Transverse colon (tissue), 4 donors: ENCODE results near the gene MAPK8IP2. TPM values are rescaled to one million over a fixed set of nuclear protein-coding genes. Genes with fewer than 3 reads are reported as not detected.

Source experiments
- DNase-seq: peaks from one replicate; pipeline ENCODE4 v3.0.0-alpha.2; 2019
- H3K27ac ChIP-seq, 4 donors: fragments of 200-600 bp; sonication (generic); 2 replicates each; pipeline ENCODE4 v1.5.1; 2016 to 2018; ENCODE audit warnings: inconsistent platforms in 4 of 4
- H3K27me3 ChIP-seq: fragments of 200-600 bp; sonication (generic); 2 replicates; pipeline ENCODE4 v1.5.1; 2017; ENCODE audit warnings: inconsistent platforms
- H3K36me3 ChIP-seq, 4 donors: fragments of 200-600 bp; sonication (generic); 2 replicates each; pipeline ENCODE4 v1.5.1; 2017 to 2019; ENCODE audit warnings: inconsistent platforms in 4 of 4
- H3K4me1 ChIP-seq, 4 donors: fragments of 200-600 bp; sonication (generic); 2 replicates each; pipeline ENCODE4 v1.5.1; 2017 to 2020; ENCODE audit warnings: inconsistent platforms in 4 of 4
- H3K4me3 ChIP-seq, 4 donors: fragments of 200-600 bp; sonication (generic); 1 replicate in 1 of 4; 2 replicates in 3 of 4; pipeline versions ENCODE4 v1.5.1 to v1.6.1; 2017 to 2019; ENCODE audit warnings: inconsistent platforms in 4 of 4
- H3K9me3 ChIP-seq, 2 donors: fragments of 200-600 bp; sonication (generic); 2 replicates each; pipeline ENCODE4 v1.5.1; 2017 to 2019; ENCODE audit warnings: inconsistent platforms in 2 of 2
- CTCF ChIP-seq, 5 experiments: fragments of 200-600 bp in 3 of 5; fragments of 450-650 bp in 2 of 5; sonication (generic) in 3 of 5; IDR thresholded peaks; 1 replicate in 2 of 5; 2 replicates in 3 of 5; pipeline ENCODE4 v1.5.1; 2016 to 2017; ENCODE audit warnings: antibody characterized with exemption in 5 of 5, inconsistent platforms in 3 of 5, mild to moderate bottlenecking in 2 of 5, moderate library complexity in 1 of 5
- EP300 ChIP-seq: sonication (generic); formaldehyde crosslinking; IDR thresholded peaks from one replicate; pipeline ENCODE4 v1.6.1; 2017; ENCODE audit warnings: antibody characterized with exemption, low read depth
- POLR2A ChIP-seq: fragments of 450-650 bp; IDR thresholded peaks from one replicate; pipeline ENCODE4 v1.6.1; 2016; ENCODE audit warnings: antibody characterized with exemption, mild to moderate bottlenecking, moderate library complexity
- POLR2AphosphoS5 ChIP-seq, 3 donors: sonication (generic); formaldehyde crosslinking; IDR thresholded peaks; one replicate each; pipeline ENCODE4 v1.6.1; 2016; ENCODE audit warnings: antibody characterized with exemption in 3 of 3
- WGBS, 2 donors: methylation state at CpG; one replicate each; pipeline ENCODE4 v1.1.5; 2018; ENCODE audit warnings: low coverage in 1 of 2; 5-methylcytosine and 5-hydroxymethylcytosine counted together
- in situ Hi-C, 4 donors: fragments of 200-750 bp; cut with MboI; loops; one replicate each; pipeline versions ENCODE4 v1.15.0 to v1.15.1; 2017; ENCODE audit warnings: low sequenced_read_pairs in 3 of 4, low pct_ligation_motif_present in 1 of 4, low pct_unique_long_range_greater_than_20kb in 1 of 4
- intact Hi-C: fragments of 100-400 bp; cut with DNase I; formaldehyde crosslinking; loops from one replicate; pipeline ENCODE4 v1.15.1; 2023; ENCODE audit warnings: low total_unique reads
- total RNA-seq, 4 donors: library from RNA; depleted of rRNA; stranded (reverse); fragments of >200 nt; gene quantifications; one replicate each; pipeline ENCODE4 v1.1.0, GENCODE V29; 2016

Gene MAPK8IP2
- total RNA-seq, 4 donors from 2014 or later: 1.1 to 3.4 (median 1.8) TPM

GRCh38 chr22:50585781-50586180 lies 14.8 kb upstream of the MAPK8IP2 start:
- Histone ChIP-seq H3K4me3 (no peak overlapping the region), H3K36me3 (no peaks in the 10 kb centered on the region), H3K9me3 (no peaks in the 10 kb centered on the region), H3K27me3 (no peaks in the 10 kb centered on the region), H3K4me1 (peaks cover 9 to 20% (median 16%) of the 10 kb centered on the region in 4 donors), H3K27ac (no peak overlapping the region)
- DNase-seq: no peak
- in situ Hi-C loops (no loop called here), intact Hi-C loops (no loop called here)
- WGBS, 2 donors: 80 to 94% methylated on average over 1 to 8 of the region's 8 CpGs
- TF ChIP-seq EP300: no peak
- no peak for TF ChIP-seq CTCF (IDR thresholded peaks at IDR 0.05)
- no peak for TF ChIP-seq POLR2AphosphoS5 (IDR thresholded peaks at IDR 0.05)
- TF ChIP-seq POLR2A: no peak

- in situ Hi-C loops: no loop called here
- no peaks in the 10 kb centered on the region for H3K36me3 ChIP-seq
- no peaks in the 10 kb centered on the region for H3K9me3 ChIP-seq
- peaks cover 5 to 14% (median 12%) of the 10 kb centered on the region in 4 donors for H3K4me1 ChIP-seq
- DNase-seq: no peak
- intact Hi-C loops: no loop called here
- H3K27me3 ChIP-seq: no peaks in the 10 kb centered on the region
- no peak overlapping the region for H3K4me3 ChIP-seq
- 72 to 80% methylated on average over 5 of the region's 5 CpGs for WGBS, 2 donors
- TF ChIP-seq POLR2A: no peak
- no peak for TF ChIP-seq CTCF (IDR thresholded peaks at IDR 0.05)
- no peak for TF ChIP-seq EP300
- TF ChIP-seq POLR2AphosphoS5 (IDR thresholded peaks at IDR 0.05): no peak
- H3K27ac ChIP-seq: no peak overlapping the region
These were observed 14.2 kb upstream of the MAPK8IP2 start for GRCh38 chr22:50586416-50586815.

GRCh38 chr22:50587407-50587806 lies 13.2 kb upstream of the MAPK8IP2 start:
- in situ Hi-C loops (no loop called here), intact Hi-C loops (no loop called here)
- H3K27me3 ChIP-seq: no peaks in the 10 kb centered on the region
- H3K9me3 ChIP-seq: no peaks in the 10 kb centered on the region
- TF ChIP-seq EP300 (no peak), CTCF (IDR thresholded peaks at IDR 0.05) (no peak), POLR2A (no peak), POLR2AphosphoS5 (IDR thresholded peaks at IDR 0.05) (no peak)
- WGBS, 2 donors: 93% methylated on average over 5 of the region's 5 CpGs; no CpG with 5 or more reads in 1 of the 2 donors
- H3K4me1 ChIP-seq: peaks cover 0 to 7% (median 6%) of the 10 kb centered on the region in 4 donors
- H3K4me3 ChIP-seq: no peak overlapping the region
- H3K27ac ChIP-seq: no peak overlapping the region
- DNase-seq: no peak
- no peaks in the 10 kb centered on the region for H3K36me3 ChIP-seq

- Histone ChIP-seq H3K4me1 (peaks cover 0 to 5% (median 4%) of the 10 kb centered on the region in 4 donors), H3K4me3 (no peak overlapping the region), H3K36me3 (no peaks in the 10 kb centered on the region), H3K27me3 (peaks cover 23% of the 10 kb centered on the region), H3K27ac (no peak overlapping the region), H3K9me3 (no peaks in the 10 kb centered on the region)
- WGBS, 2 donors: 84 to 85% methylated on average over 3 of the region's 3 CpGs
- intact Hi-C loops (no loop called here), in situ Hi-C loops (no loop called here)
- no peak for TF ChIP-seq POLR2A
- TF ChIP-seq EP300: no peak
- no peak for TF ChIP-seq POLR2AphosphoS5 (IDR thresholded peaks at IDR 0.05)
- TF ChIP-seq CTCF (IDR thresholded peaks at IDR 0.05): no peak
- no peak for DNase-seq
These were observed 5.4 kb upstream of the MAPK8IP2 start for GRCh38 chr22:50595189-50595588.
